OCI-LY1 (cell line): ENCODE measurements around the gene ADCYAP1R1.

Source experiments
- H2AFZ ChIP-seq: fragments of 200-600 bp; sonication (generic), shearing (Covaris generic); 2 replicates; pipeline ENCODE4 v1.6.0; 2014; ENCODE audit warnings: antibody characterized with exemption, mild to moderate bottlenecking, low read length
- H3F3A ChIP-seq: fragments of 200-600 bp; sonication (generic), shearing (Covaris generic); 2 replicates; pipeline ENCODE4 v1.6.0; 2014; ENCODE audit warnings: mild to moderate bottlenecking, antibody characterized with exemption, low read length, moderate library complexity; ENCODE audit not compliant: insufficient read depth
- H3K27ac ChIP-seq: fragments of 200-600 bp; sonication (generic); 2 replicates; pipeline ENCODE4 v1.5.1; 2014; ENCODE audit warnings: low read length, mixed run types, mild to moderate bottlenecking, low read depth; ENCODE audit not compliant: poor library complexity, severe bottlenecking
- H3K27me3 ChIP-seq: fragments of 200-600 bp; sonication (generic); 2 replicates; pipeline ENCODE4 v1.6.0; 2014; ENCODE audit warnings: antibody characterized with exemption, mild to moderate bottlenecking, low read length, moderate library complexity; ENCODE audit not compliant: insufficient read depth
- H3K36me3 ChIP-seq: fragments of 200-600 bp; sonication (generic); 2 replicates; pipeline ENCODE4 v1.6.1; 2014; ENCODE audit warnings: mild to moderate bottlenecking, antibody characterized with exemption, low read length, moderate library complexity, mixed read lengths; ENCODE audit not compliant: insufficient read depth
- H3K4me1 ChIP-seq: fragments of 200-600 bp; sonication (generic); 2 replicates; pipeline ENCODE4 v1.5.1; 2014; ENCODE audit warnings: mild to moderate bottlenecking, low read length, moderate library complexity; ENCODE audit not compliant: insufficient read depth, severe bottlenecking
- H3K4me2 ChIP-seq: fragments of 200-600 bp; sonication (generic), shearing (Covaris generic); 2 replicates; pipeline ENCODE4 v1.6.1; 2014; ENCODE audit warnings: low read length
- H3K4me3 ChIP-seq: fragments of 200-600 bp; sonication (generic); 2 replicates; pipeline ENCODE4 v1.5.1; 2014; ENCODE audit warnings: low read length, low read depth, mild to moderate bottlenecking, mixed read lengths; ENCODE audit not compliant: poor library complexity, severe bottlenecking
- H3K79me2 ChIP-seq: fragments of 200-600 bp; shearing (Covaris generic); 2 replicates; pipeline ENCODE4 v1.6.1; 2016; ENCODE audit warnings: mixed run types, low read length, mixed read lengths; ENCODE audit not compliant: insufficient read depth
- H3K9ac ChIP-seq: fragments of 200-600 bp; sonication (generic), shearing (Covaris generic); 2 replicates; pipeline ENCODE4 v1.6.1; 2014; ENCODE audit warnings: mild to moderate bottlenecking, low read length, mixed read lengths
- H3K9me2 ChIP-seq: fragments of 200-600 bp; sonication (generic), shearing (Covaris generic); 2 replicates; pipeline ENCODE4 v1.6.1; 2014; ENCODE audit warnings: low read depth, mild to moderate bottlenecking, low read length, mixed read lengths
- H3K9me3 ChIP-seq: fragments of 200-600 bp; shearing (Covaris generic); 2 replicates; pipeline ENCODE4 v1.6.1; 2014; ENCODE audit warnings: low read length, mixed read lengths
- H4K20me1 ChIP-seq: fragments of 200-600 bp; sonication (generic), shearing (Covaris generic); 2 replicates; pipeline ENCODE4 v1.6.0; 2016; ENCODE audit warnings: mild to moderate bottlenecking, low read length; ENCODE audit not compliant: insufficient read depth
- EZH2 ChIP-seq: fragments of 200-600 bp; sonication (generic), shearing (Covaris generic); IDR thresholded peaks from 2 replicates; pipeline ENCODE4 v1.8.0; 2017; ENCODE audit warnings: borderline replicate concordance, mixed run types, mild to moderate bottlenecking, antibody characterized with exemption, low read length, moderate library complexity, mixed read lengths
- TF ChIP-seq, protein P1 (sequence below): fragments of 200-600 bp; sonication (generic), shearing (Covaris generic); IDR thresholded peaks from 2 replicates; pipeline ENCODE4 v1.5.1; 2017; ENCODE audit warnings: mild to moderate bottlenecking, antibody characterized with exemption, low read length, moderate library complexity, mixed read lengths

The ADCYAP1R1 gene

DNA sequence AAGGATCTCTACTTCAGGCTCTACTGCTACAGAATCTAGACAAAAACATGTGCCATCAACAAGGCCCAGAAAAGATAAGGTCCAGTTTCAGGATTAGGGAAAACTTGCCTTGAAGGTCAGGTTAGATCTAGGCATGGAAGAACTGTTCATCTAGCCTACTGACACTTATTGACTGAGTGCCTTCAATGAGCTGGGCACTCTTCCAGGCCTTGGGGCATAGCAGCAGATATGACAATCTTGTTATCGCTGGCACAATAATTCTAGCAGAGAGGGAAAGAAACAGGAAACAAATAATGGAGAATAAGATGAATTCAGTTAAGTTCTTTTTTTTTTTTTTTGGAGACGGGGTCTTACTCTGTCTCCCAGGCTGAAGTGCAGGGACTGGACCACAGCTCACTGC is 71.6 kb downstream of the ADCYAP1R1 start:
- H3K36me3 ChIP-seq = no peaks in the 10 kb centered on the region
- H3K9me2 ChIP-seq = no peaks in the 10 kb centered on the region
- no peak overlapping the region for H3K4me2 ChIP-seq
- no peaks in the 10 kb centered on the region for H4K20me1 ChIP-seq
- H3K27ac ChIP-seq = no peak overlapping the region
- no peaks in the 10 kb centered on the region for H3K4me1 ChIP-seq
- no peaks in the 10 kb centered on the region for H3K27me3 ChIP-seq
- H2AFZ ChIP-seq = no peak overlapping the region
- no peak overlapping the region for H3K9ac ChIP-seq
- TF ChIP-seq, protein P1, sequence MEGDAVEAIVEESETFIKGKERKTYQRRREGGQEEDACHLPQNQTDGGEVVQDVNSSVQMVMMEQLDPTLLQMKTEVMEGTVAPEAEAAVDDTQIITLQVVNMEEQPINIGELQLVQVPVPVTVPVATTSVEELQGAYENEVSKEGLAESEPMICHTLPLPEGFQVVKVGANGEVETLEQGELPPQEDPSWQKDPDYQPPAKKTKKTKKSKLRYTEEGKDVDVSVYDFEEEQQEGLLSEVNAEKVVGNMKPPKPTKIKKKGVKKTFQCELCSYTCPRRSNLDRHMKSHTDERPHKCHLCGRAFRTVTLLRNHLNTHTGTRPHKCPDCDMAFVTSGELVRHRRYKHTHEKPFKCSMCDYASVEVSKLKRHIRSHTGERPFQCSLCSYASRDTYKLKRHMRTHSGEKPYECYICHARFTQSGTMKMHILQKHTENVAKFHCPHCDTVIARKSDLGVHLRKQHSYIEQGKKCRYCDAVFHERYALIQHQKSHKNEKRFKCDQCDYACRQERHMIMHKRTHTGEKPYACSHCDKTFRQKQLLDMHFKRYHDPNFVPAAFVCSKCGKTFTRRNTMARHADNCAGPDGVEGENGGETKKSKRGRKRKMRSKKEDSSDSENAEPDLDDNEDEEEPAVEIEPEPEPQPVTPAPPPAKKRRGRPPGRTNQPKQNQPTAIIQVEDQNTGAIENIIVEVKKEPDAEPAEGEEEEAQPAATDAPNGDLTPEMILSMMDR = no peak
- TF ChIP-seq EZH2 = no peak
- H3K4me3 ChIP-seq = no peak overlapping the region
- no peaks in the 10 kb centered on the region for H3K79me2 ChIP-seq
- H3F3A ChIP-seq = no peaks in the 10 kb centered on the region
- no peaks in the 10 kb centered on the region for H3K9me3 ChIP-seq

DNA sequence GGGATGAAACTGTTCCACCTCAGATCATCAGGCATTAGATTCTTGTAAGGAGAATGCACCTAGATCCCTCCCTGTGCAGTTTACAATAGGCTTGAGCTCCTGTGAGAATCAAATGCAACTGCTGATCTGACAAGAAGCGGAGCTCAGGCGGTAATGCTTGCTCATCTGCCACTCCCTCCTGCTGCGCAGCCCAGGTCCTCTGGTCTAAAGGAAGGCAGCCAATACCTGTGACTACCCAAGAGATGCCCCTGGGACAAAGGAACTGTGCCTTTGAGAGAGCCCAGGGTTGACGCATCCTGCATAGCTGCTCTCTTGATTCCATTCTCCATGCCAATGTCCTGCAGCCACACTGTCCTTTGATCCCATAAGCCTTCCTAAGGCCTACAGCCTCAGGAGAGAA is 73.1 kb downstream of the ADCYAP1R1 start:
- Histone ChIP-seq H3K4me2 (no peak overlapping the region), H3K27me3 (no peaks in the 10 kb centered on the region), H3K4me1 (no peaks in the 10 kb centered on the region), H3K9me2 (no peaks in the 10 kb centered on the region), H3K36me3 (no peaks in the 10 kb centered on the region), H3K27ac (no peak overlapping the region), H3K4me3 (no peak overlapping the region), H2AFZ (no peak overlapping the region), H3K9ac (no peak overlapping the region), H4K20me1 (no peaks in the 10 kb centered on the region), H3K9me3 (no peaks in the 10 kb centered on the region), H3K79me2 (no peaks in the 10 kb centered on the region), H3F3A (no peaks in the 10 kb centered on the region)
- no peak for TF ChIP-seq EZH2
- TF ChIP-seq, protein P1 = no peak

DNA sequence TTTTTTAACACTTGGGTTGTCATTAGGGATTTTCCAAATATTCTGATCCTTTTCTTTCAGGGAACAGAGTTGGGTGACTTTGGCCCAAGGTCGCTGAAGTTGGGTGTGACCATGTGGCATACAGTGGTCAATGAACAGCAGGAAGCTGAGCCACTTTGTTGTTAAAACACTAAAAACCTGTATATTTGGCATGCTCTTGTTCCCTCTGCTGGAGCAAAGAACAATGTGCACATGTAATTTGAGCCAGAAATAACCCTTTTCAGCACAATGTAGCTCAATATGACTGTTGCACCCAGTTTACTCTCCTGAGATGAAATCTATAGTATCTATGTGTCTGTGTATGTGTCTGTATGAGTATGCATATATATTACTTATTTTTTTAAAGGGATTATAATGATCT is 74.9 kb downstream of the ADCYAP1R1 start:
- H3K4me2 ChIP-seq = no peak overlapping the region
- no peaks in the 10 kb centered on the region for H3K27me3 ChIP-seq
- no peaks in the 10 kb centered on the region for H3K36me3 ChIP-seq
- H3K27ac ChIP-seq = no peak overlapping the region
- no peak for TF ChIP-seq EZH2
- TF ChIP-seq, protein P1 = no peak; the same call in 1 of the 2 replicates
- H3K4me3 ChIP-seq = no peak overlapping the region
- no peaks in the 10 kb centered on the region for H3K79me2 ChIP-seq
- no peak overlapping the region for H3K9ac ChIP-seq
- H3K4me1 ChIP-seq = no peaks in the 10 kb centered on the region
- H2AFZ ChIP-seq = no peak overlapping the region
- no peaks in the 10 kb centered on the region for H3K9me3 ChIP-seq
- H3F3A ChIP-seq = no peaks in the 10 kb centered on the region
- no peaks in the 10 kb centered on the region for H4K20me1 ChIP-seq
- no peaks in the 10 kb centered on the region for H3K9me2 ChIP-seq
